WERI-Rb-1 (cell line): ENCODE measurements around the gene NECTIN4.

Experiments
- DNase-seq: peaks from one replicate; pipeline ENCODE4 v3.0.0-alpha.2; 2020
- H3K27ac ChIP-seq: fragments of 250-450 bp; sonication (Bioruptor Pico); 2 replicates; pipeline ENCODE4 v1.5.1; 2020; ENCODE audit warnings: mild to moderate bottlenecking, moderate library complexity
- H3K27me3 ChIP-seq: fragments of 250-450 bp; sonication (Bioruptor Pico); 2 replicates; pipeline ENCODE4 v1.5.1; 2021; ENCODE audit warnings: mild to moderate bottlenecking, low read depth, moderate library complexity; ENCODE audit not compliant: insufficient read depth, severe bottlenecking
- H3K36me3 ChIP-seq: fragments of 250-450 bp; sonication (Bioruptor Pico); 2 replicates; pipeline ENCODE4 v1.5.1; 2020; ENCODE audit warnings: mild to moderate bottlenecking, moderate library complexity
- H3K4me3 ChIP-seq: 2 replicates; pipeline ENCODE4 v1.5.1; 2011; ENCODE audit warnings: low read depth, mild to moderate bottlenecking, control low read depth, low read length
- H3K9me3 ChIP-seq: fragments of 250-450 bp; sonication (Bioruptor Pico); 2 replicates; pipeline ENCODE4 v1.5.1; 2021; ENCODE audit warnings: mild to moderate bottlenecking, moderate library complexity; ENCODE audit not compliant: severe bottlenecking
- TF ChIP-seq, protein P1 (sequence below): IDR thresholded peaks from 2 replicates; pipeline ENCODE4 v1.5.1; 2011; ENCODE audit warnings: low read depth, mild to moderate bottlenecking, control low read depth, inconsistent platforms, low read length

Gene NECTIN4

DNA sequence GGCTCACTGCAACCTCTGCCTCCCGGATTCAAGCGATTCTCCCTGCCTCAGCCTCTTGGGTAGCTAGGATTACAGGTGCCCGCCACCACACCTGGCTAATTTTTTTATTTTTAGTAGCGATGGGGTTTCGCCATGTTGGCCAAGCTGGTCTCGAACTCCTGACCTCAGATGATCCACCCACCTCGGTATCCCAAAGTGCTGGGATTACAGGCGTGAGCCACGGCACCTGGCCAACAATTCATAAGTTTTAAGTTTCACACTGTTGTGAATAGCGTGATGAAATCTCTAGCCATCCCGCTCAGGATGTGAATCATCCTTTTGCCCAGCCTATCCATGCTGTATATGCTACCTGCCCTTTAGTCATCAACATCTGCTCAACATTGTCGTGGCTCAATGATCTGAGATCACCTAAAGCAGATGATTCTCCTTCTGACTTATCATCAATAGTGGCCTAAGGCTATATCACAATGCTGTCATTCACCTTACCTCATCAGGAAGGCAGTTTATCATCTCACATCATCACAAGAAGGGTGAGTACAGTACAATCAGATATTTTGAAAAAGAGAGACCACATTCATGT lies 25.9 kb upstream of the NECTIN4 start:
- Histone ChIP-seq H3K36me3 (peaks cover 42% of the 10 kb centered on the region), H3K27ac (no peak overlapping the region), H3K4me3 (no peak overlapping the region), H3K9me3 (no peaks in the 10 kb centered on the region), H3K27me3 (no peaks in the 10 kb centered on the region)
- no peak for DNase-seq
- TF ChIP-seq, protein P1, sequence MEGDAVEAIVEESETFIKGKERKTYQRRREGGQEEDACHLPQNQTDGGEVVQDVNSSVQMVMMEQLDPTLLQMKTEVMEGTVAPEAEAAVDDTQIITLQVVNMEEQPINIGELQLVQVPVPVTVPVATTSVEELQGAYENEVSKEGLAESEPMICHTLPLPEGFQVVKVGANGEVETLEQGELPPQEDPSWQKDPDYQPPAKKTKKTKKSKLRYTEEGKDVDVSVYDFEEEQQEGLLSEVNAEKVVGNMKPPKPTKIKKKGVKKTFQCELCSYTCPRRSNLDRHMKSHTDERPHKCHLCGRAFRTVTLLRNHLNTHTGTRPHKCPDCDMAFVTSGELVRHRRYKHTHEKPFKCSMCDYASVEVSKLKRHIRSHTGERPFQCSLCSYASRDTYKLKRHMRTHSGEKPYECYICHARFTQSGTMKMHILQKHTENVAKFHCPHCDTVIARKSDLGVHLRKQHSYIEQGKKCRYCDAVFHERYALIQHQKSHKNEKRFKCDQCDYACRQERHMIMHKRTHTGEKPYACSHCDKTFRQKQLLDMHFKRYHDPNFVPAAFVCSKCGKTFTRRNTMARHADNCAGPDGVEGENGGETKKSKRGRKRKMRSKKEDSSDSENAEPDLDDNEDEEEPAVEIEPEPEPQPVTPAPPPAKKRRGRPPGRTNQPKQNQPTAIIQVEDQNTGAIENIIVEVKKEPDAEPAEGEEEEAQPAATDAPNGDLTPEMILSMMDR, result no peak

DNA sequence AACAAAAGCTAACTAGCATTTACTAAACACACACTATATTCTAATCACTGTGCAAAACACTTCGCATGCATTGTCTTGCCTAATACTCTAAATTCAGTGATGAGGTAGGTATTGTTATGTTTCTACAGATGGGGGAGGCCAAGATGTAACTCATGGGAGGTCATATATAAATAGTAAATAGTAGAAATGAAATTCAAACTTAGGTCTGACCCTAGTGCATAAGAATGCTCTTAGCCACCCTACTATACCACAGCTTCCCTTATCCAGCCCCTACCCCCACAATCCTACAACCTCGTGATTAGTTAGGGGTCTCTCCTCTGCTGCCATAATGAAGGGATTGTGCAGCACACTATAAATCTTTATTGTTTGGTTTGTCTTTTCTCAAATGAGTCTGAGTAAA lies 25.2 kb upstream of the NECTIN4 start:
- DNase-seq, result no peak
- Histone ChIP-seq H3K4me3 (no peak overlapping the region), H3K9me3 (no peaks in the 10 kb centered on the region), H3K27ac (no peak overlapping the region), H3K36me3 (peaks cover 42% of the 10 kb centered on the region), H3K27me3 (no peaks in the 10 kb centered on the region)
- TF ChIP-seq, protein P1, result no peak

- Histone ChIP-seq H3K4me3 (no peak overlapping the region), H3K9me3 (no peaks in the 10 kb centered on the region), H3K36me3 (peaks cover 40% of the 10 kb centered on the region), H3K27me3 (no peaks in the 10 kb centered on the region), H3K27ac (no peak overlapping the region)
- DNase-seq, result no peak
- TF ChIP-seq, protein P1, result no peak
These were observed 24.6 kb upstream of the NECTIN4 start for GRCh38 chr1:161113915-161114314.

- no peak for DNase-seq
- Histone ChIP-seq H3K27ac (no peak overlapping the region), H3K36me3 (peaks cover 41% of the 10 kb centered on the region), H3K4me3 (no peak overlapping the region), H3K27me3 (no peaks in the 10 kb centered on the region), H3K9me3 (no peaks in the 10 kb centered on the region)
- TF ChIP-seq, protein P1, result no peak
These were observed 22.2 kb upstream of the NECTIN4 start for GRCh38 chr1:161111527-161111926.

DNA sequence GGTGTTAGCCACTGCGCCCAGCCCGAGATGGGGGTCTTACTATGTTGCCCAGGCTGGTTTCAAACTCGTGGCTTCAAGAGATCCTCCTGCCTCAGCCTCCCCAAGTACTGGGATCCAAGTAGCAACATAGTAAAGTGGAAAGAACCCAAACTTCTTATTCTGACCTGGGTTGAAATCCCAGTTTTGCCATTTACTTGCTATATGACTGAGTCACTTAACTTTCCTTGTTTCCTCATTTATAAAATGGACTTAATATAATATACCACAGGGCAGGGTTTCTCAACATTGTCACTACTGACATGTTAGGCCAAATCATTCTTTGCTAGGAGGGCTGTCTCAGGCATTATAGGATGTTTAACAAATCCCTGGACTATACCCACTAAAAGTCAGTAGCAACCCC lies 21.8 kb upstream of the NECTIN4 start:
- Histone ChIP-seq H3K27ac (no peak overlapping the region), H3K36me3 (peaks cover 41% of the 10 kb centered on the region), H3K9me3 (no peaks in the 10 kb centered on the region), H3K4me3 (no peak overlapping the region), H3K27me3 (no peaks in the 10 kb centered on the region)
- DNase-seq, result no peak
- TF ChIP-seq, protein P1, result no peak

- no peak overlapping the region for H3K4me3 ChIP-seq
- TF ChIP-seq, protein P1, result no peak
- H3K27ac ChIP-seq, result no peak overlapping the region
- no peaks in the 10 kb centered on the region for H3K9me3 ChIP-seq
- peaks cover 46% of the 10 kb centered on the region for H3K36me3 ChIP-seq
- H3K27me3 ChIP-seq, result no peaks in the 10 kb centered on the region
- no peak for DNase-seq
These were observed 17.1 kb upstream of the NECTIN4 start for GRCh38 chr1:161106431-161106830.
